Fibroblast of skin of abdomen (primary cell): Measurements from ENCODE around the gene UQCC5. TPM values are rescaled to one million over a fixed set of nuclear protein-coding genes. Genes with fewer than 3 reads are reported as not detected.

Experiments
- DNase-seq: peaks from one replicate; pipeline ENCODE4 v3.0.0-alpha.2; 2013
- polyA plus RNA-seq, 2 experiments: library from polyadenylated mRNA; unstranded; fragments of 120-200 nt; gene quantifications; one replicate each; pipeline ENCODE4 v1.2.1, GENCODE V29; 2013; ENCODE audit not compliant: insufficient read length in 2 of 2

UQCC5 gene, protein sequence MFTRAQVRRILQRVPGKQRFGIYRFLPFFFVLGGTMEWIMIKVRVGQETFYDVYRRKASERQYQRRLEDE
- 21.9 TPM for polyA plus RNA-seq (2013, experiment 1 of 2; ENCODE audit: insufficient read length)
- 23.8 TPM for polyA plus RNA-seq (2013, experiment 2 of 2; ENCODE audit: insufficient read length)

GRCh38 chr3:52536369-52537164 lies at the start of gene UQCC5:
Gene UQCC5 (plus strand): TSS chr3:52536605. CDS start chr3:52536756, 151 bp downstream.
- peak; percentile 99 for DNase-seq

DNA sequence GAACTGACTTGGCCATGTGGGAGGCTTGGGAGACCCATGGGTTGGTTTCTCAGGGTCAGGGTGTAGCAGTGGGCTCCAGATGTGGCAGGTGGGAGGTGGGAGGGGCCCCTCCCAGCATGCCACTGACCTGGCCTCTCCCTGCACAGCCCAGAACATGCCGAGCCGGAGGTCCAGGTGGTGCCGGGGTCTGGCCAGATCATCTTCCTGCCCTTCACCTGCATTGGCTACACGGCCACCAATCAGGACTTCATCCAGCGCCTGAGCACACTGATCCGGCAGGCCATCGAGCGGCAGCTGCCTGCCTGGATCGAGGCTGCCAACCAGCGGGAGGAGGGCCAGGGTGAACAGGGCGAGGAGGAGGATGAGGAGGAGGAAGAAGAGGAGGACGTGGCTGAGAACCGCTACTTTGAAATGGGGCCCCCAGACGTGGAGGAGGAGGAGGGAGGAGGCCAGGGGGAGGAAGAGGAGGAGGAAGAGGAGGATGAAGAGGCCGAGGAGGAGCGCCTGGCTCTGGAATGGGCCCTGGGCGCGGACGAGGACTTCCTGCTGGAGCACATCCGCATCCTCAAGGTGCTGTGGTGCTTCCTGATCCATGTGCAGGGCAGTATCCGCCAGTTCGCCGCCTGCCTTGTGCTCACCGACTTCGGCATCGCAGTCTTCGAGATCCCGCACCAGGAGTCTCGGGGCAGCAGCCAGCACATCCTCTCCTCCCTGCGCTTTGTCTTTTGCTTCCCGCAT lies 49.2 kb upstream of the UQCC5 start:
- DNase-seq, result no peak

- no peak for DNase-seq
Measured at GRCh38 chr3:52487788-52488691, 48.4 kb upstream of the UQCC5 start.

DNA sequence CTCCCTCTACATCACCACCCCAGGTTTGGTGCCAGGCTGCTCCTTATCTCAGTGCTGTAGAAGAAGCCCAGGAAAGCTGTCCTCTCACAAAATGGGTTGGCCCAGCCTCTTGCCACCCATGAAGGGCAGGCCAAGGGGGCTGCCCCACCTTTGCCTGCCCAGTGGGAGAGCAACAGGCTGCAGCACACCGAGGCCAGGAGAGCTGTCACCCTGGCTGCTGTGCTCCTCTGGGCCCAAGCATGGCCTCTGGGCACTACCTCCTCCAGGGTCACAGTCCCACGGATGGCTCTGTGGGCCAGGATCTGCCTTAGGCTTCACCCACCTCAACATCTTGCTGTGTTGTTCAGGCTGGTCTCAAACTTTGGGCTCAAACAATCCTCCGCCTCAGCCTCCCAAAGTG lies 47.7 kb upstream of the UQCC5 start:
- no peak for DNase-seq

- DNase-seq, result no peak
Measured at GRCh38 chr3:52489453-52489852, 47.0 kb upstream of the UQCC5 start.

GRCh38 chr3:52490035-52490938 lies 46.1 kb upstream of the UQCC5 start:
- no peak for DNase-seq

DNA sequence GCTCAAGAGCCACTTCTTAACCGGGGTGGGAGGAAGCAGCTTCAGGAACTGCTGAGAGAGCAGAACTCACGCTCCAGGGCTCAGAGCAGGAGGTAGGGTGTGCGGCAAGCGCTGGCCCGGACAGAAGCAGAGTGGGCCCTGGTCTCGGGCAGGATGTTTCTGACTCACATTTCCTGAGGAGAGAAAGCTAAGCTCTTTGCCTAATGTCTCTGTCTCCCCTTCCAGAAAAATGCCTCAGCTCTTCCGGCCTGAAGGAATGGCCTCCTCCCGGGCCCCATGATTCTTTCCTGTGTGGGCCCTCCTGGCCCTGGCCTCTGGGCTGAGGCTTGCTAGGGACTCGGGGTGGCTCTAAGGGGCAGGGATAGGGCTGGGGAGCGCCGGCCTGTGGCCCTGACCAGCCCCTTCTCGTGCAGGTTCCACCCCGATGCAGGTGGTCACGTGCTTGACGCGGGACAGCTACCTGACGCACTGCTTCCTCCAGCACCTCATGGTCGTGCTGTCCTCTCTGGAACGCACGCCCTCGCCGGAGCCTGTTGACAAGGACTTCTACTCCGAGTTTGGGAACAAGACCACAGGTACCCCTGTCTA lies 45.4 kb upstream of the UQCC5 start:
- DNase-seq, result no peak

GRCh38 chr3:52492059-52492458 lies 44.3 kb upstream of the UQCC5 start:
- no peak for DNase-seq

- no peak for DNase-seq
Measured at GRCh38 chr3:52493232-52494017, 43.0 kb upstream of the UQCC5 start.

GRCh38 chr3:52494445-52494844 lies 42.0 kb upstream of the UQCC5 start:
- DNase-seq, result no peak

DNA sequence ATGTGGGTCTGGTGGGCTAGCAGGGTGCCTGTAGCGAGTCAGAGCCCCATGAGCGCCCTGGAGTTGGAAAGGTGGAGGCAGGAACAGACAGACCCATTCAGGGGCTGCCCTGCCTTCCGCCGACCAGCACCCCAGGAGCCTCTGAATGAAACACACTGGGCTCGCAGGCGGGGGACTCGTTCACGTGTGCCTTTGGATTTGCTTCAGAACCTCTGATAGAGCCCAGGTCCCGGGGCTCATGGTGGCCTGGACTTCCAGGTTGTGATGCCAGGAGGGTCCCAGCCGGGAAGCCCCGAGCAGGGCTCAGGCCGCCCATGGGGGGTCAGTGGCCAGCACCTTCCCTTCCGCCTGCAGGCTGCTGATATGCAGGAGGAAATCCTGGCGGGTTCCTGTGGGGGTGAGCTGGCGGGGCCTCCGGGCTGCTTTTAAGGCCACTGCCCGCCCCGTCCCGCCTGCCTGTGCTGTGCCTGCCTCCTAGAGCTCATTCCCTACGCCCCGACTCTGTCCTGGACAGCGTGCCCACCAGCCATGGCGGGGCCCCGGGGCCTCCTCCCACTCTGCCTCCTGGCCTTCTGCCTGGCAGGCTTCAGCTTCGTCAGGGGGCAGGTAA lies 41.4 kb upstream of the UQCC5 start, which contains the start of gene STAB1:
TSS of gene STAB1 (plus strand) at position 453 of the 610 bp plus-strand sequence. CDS start at position 529, 76 bp downstream.
- DNase-seq, result no peak

DNA sequence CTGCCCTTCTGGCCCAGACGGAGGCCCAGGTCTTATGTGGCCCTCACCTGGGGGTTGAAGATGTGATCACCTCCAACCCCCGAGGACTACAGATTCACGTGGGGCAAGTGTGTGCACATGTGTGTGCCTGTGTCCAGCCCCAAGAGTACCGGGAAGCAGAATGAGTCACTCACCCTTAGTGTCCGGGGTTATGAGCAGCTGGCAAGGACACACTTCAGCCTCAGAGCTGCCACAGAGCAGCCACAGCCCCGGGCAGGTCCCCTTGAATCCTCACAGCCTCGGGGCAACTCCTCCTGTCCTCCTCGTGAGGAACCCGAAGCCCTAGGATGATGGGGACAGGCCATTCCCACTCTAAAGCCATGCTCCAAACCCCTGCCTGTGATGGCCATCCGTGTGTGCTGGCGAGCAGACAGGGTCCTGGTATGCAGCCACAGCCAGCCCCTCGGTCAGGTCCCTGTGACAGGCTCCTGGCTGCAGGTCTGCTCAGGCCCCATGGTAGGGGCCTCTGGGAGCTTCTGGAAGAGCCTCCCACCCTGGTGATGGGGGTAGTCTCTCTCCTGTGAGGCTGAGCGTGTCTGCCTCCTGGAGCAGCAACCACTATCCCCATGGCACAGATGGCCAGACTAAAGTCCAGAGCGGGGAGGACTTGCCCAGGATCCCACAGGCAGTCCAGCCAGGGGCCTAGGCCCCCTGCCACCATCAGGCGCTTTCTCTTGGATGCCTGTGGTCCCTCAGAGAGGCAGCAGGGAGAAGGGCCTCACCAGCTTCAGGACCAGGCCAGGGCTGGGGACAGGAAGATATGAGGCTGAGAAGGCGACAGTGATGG lies 40.4 kb upstream of the UQCC5 start:
- peak; percentile 13 for DNase-seq

DNA sequence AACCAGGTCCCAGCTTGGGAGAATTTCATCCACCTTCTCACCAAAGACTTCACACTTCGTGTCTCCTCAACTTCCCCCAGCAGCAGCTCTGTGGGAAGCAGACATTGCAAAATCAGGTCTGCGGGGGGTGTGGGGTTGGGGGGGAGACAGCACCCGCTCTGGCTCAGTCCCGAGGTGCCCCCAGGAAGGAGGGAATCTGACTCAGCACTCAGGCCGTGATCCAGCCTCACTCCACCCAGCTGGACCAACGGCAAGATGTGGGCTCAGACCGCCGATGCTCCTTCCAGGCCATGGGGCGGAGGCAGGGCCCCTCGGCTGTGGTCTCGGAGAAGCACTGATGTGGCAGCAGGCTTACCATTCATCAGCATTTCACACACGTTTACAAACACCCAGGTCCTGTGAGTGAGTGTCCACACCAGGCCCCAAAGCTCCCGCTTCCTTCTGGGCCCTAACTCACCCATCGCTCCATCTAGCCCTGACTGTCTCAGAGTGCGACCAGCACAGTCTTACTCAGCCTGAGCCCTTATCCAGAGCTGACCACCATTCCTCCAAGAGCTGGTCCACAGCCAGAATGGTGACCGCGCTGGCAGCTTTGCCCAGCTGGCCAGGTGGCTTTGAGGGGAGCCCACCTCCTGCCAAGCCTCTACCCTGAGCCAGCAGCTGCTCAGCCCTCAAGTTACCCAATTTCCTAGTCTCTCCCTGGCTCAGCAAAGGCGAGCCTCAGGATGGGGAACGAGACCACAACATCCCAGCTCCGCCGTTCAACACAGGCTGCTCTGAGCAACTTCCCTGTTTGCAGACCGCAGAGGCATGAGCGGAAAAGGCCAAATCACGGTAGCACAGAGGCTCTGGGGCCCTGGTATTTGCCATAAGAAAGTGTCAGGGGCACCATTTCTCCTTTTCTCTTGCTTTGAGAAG lies 38.0 kb upstream of the UQCC5 start:
- peak; percentile 39 for DNase-seq

DNA sequence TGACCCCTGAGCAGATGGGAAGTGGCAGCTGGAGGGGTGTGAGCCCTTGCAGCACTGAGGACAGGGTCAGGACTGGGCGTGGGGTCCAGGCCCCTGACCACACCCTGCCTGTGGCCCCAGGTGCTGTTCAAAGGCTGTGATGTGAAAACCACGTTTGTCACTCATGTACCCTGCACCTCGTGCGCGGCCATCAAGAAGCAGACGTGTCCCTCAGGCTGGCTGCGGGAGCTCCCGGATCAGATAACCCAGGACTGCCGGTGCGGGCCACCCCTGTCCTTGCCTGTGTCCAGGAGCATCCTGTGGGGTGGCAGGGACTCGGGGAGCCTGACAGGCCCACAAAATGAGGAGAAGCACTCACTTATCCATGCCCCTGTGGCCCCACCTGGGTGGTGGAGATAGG lies 35.4 kb upstream of the UQCC5 start:
- DNase-seq, result no peak

GRCh38 chr3:52502001-52502400 lies 34.4 kb upstream of the UQCC5 start:
- DNase-seq, result no peak

DNA sequence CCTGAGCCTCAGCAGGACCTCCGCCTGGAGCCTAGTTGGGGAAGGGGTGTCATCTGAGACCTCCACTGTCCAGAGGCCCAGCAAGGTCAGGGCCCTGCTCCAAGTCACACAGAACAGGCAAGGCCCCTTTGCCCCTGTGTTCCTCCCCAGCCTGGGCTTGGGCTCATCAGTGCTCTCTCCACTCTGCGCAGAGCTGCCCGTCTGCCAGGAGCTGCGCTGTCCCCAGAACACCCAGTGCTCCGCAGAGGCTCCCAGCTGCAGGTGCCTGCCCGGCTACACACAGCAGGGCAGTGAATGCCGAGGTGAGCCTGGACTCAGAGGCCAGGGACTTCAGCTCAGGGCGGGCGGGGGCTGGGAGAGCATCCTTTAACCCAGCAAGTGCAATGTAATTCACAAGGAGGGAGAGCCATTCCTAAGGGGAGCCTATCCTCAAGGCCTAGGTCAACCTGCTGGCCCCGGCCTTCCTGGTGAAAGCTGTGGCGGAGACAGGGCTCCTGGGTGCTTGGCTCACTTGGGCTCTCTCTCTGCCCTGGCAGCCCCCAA lies 33.5 kb upstream of the UQCC5 start:
- no peak for DNase-seq

DNA sequence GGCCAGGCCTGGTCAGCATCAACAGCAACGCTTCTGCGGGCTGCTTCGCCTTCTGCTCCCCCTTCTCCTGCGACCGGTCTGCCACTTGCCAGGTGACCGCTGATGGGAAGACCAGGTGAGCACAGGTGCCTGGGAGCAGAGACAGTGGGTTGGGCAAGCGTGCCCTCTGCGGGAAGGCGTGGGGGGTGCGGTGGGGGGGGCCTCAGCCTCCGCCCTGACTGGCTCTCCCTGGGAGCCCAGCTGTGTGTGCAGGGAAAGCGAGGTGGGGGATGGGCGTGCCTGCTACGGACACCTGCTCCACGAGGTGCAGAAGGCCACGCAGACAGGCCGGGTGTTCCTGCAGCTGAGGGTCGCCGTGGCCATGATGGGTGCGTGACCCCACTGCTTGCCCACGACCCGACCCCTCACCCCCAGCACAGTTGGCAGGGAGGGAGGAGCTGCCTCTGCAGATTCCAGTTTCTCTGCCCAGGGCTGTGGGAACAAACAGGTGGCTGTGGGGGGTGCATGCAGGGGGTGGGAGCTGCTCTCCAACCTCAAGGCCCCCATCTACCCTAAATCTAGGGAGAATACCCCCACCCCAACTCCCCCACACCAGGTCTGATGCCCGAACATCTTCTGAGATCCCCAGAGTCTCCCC lies 32.5 kb upstream of the UQCC5 start:
- DNase-seq, result no peak
